GM23248 (cell line): Measurements from ENCODE around the gene NID2. TPM values are rescaled to one million over a fixed set of nuclear protein-coding genes. Genes with fewer than 3 reads are reported as not detected.
A peak's percentile ranks its signal among the peaks of the same experiment; 100 is the strongest.

Source experiments
- DNase-seq: peaks from one replicate; pipeline ENCODE4 v3.0.0-alpha.2; 2015
- H2AFZ ChIP-seq: fragments of 200-600 bp; sonication (generic); 2 replicates; pipeline ENCODE4 v1.6.1; 2016; ENCODE audit warnings: antibody characterized with exemption
- H3F3A ChIP-seq: fragments of 200-600 bp; sonication (generic); 2 replicates; pipeline ENCODE4 v1.6.1; 2016; ENCODE audit warnings: mild to moderate bottlenecking, antibody characterized with exemption, mixed run types; ENCODE audit not compliant: insufficient read depth
- H3K27ac ChIP-seq: fragments of 200-600 bp; sonication (generic); 2 replicates; pipeline ENCODE4 v1.5.1; 2016; ENCODE audit warnings: mild to moderate bottlenecking
- H3K27me3 ChIP-seq: fragments of 200-600 bp; sonication (generic); replicated peaks from 2 replicates; pipeline ENCODE4 v1.6.1; 2016; ENCODE audit warnings: mild to moderate bottlenecking; ENCODE audit not compliant: insufficient read depth
- H3K36me3 ChIP-seq: fragments of 200-600 bp; sonication (generic); 2 replicates; pipeline ENCODE4 v1.6.1; 2016; ENCODE audit warnings: low read depth, mild to moderate bottlenecking
- H3K4me1 ChIP-seq: fragments of 200-600 bp; sonication (generic); 2 replicates; pipeline ENCODE4 v1.6.1; 2016; ENCODE audit warnings: mild to moderate bottlenecking; ENCODE audit not compliant: insufficient read depth
- H3K4me2 ChIP-seq: fragments of 200-600 bp; sonication (generic); one replicate; pipeline ENCODE4 v1.6.1; 2016; ENCODE audit warnings: mild to moderate bottlenecking; ENCODE audit not compliant: unreplicated experiment
- H3K4me3 ChIP-seq: fragments of 200-600 bp; sonication (generic); 2 replicates; pipeline ENCODE4 v1.5.1; 2016; ENCODE audit warnings: mild to moderate bottlenecking
- H3K79me2 ChIP-seq: fragments of 200-600 bp; sonication (generic); 2 replicates; pipeline ENCODE4 v1.6.1; 2016; ENCODE audit warnings: mild to moderate bottlenecking; ENCODE audit not compliant: insufficient read depth
- H3K9ac ChIP-seq: fragments of 200-600 bp; sonication (generic); 2 replicates; pipeline ENCODE4 v1.6.1; 2016; ENCODE audit warnings: mild to moderate bottlenecking
- H3K9me2 ChIP-seq: fragments of 200-600 bp; sonication (generic); 2 replicates; pipeline ENCODE4 v1.6.1; 2016; ENCODE audit warnings: mixed run types, mild to moderate bottlenecking, moderate library complexity; ENCODE audit not compliant: insufficient read depth
- H3K9me3 ChIP-seq: fragments of 200-600 bp; sonication (generic); one replicate; pipeline ENCODE4 v1.6.1; 2017; ENCODE audit warnings: low read depth
- H4K20me1 ChIP-seq: fragments of 200-600 bp; sonication (generic); 2 replicates; pipeline ENCODE4 v1.6.0; 2016; ENCODE audit not compliant: insufficient read depth
- EZH2 ChIP-seq: fragments of 200-600 bp; sonication (generic); IDR thresholded peaks from 2 replicates; pipeline ENCODE4 v1.6.1; 2018; ENCODE audit warnings: antibody characterized with exemption, mild to moderate bottlenecking; ENCODE audit not compliant: insufficient read depth, poor library complexity, severe bottlenecking
- EZH2phosphoT487 ChIP-seq: fragments of 200-600 bp; sonication (generic); IDR thresholded peaks from 2 replicates; pipeline ENCODE4 v1.6.1; 2018; ENCODE audit warnings: antibody characterized with exemption, moderate library complexity, mild to moderate bottlenecking, low read depth; ENCODE audit not compliant: insufficient read depth
- WGBS, 2 experiments: methylation state at CpG; one replicate each; pipeline ENCODE4 v1.1.6; 2015 to 2017; ENCODE audit warnings: low lambda C conversion rate in 2 of 2, low coverage in 1 of 2; ENCODE audit errors: missing lambda C conversion rate in 2 of 2; 5-methylcytosine and 5-hydroxymethylcytosine counted together
- in situ Hi-C: fragments of 300-500 bp; cut with MboI; formaldehyde crosslinking; loops from 2 replicates; pipeline ENCODE4 v1.15.0; 2020
- polyA plus RNA-seq: library from polyadenylated mRNA; unstranded; fragments of >200 nt; fragmentation: Nextera tagmentation; extraction: Ambion mirVana; gene quantifications from 2 replicates; pipeline ENCODE4 v1.2.1, GENCODE V29; 2016
- total RNA-seq: library from RNA; depleted of rRNA; stranded (reverse); fragments of >200 nt; shearing (Covaris generic); gene quantifications from 2 replicates; pipeline ENCODE4 v1.2.3, GENCODE V29; 2014

The NID2 gene
- total and polyA plus RNA-seq, 2 experiments from 2014 or later, result 39.8 to 59.8 TPM

- H3F3A ChIP-seq, result peaks cover 6% of the 10 kb centered on the region
- in situ Hi-C loops, result no loop called here
- H3K9me2 ChIP-seq, result no peaks in the 10 kb centered on the region
- 26 to 28% methylated on average over 4 of the region's 4 CpGs for WGBS, 2 experiments
- H3K4me3 ChIP-seq, result no peak overlapping the region
- no peak overlapping the region for H2AFZ ChIP-seq
- no peak overlapping the region for H3K4me2 ChIP-seq
- peaks cover 39% of the 10 kb centered on the region for H3K36me3 ChIP-seq
- no peaks in the 10 kb centered on the region for H3K79me2 ChIP-seq
- H3K4me1 ChIP-seq, result no peaks in the 10 kb centered on the region
- no peak for TF ChIP-seq EZH2phosphoT487
- TF ChIP-seq EZH2, result no peak
- no peaks in the 10 kb centered on the region for H3K9me3 ChIP-seq
- no peak overlapping the region for H3K27ac ChIP-seq
- peak; percentile 42 for DNase-seq
- no peaks in the 10 kb centered on the region for H4K20me1 ChIP-seq
- H3K9ac ChIP-seq, result no peak overlapping the region
- H3K27me3 ChIP-seq, result no peaks in the 10 kb centered on the region
These were observed 56.2 kb downstream of the NID2 start for GRCh38 chr14:52012635-52013034.

GRCh38 chr14:52011523-52011922 is 57.3 kb downstream of the NID2 start:
- in situ Hi-C loops, result no loop called here
- no peak for TF ChIP-seq EZH2phosphoT487
- no peak for TF ChIP-seq EZH2
- no peak for DNase-seq
- Histone ChIP-seq H3K4me3 (no peak overlapping the region), H3K27me3 (no peaks in the 10 kb centered on the region), H3K36me3 (peaks cover 50% of the 10 kb centered on the region), H4K20me1 (no peaks in the 10 kb centered on the region), H3K4me2 (no peak overlapping the region), H3K79me2 (no peaks in the 10 kb centered on the region), H2AFZ (no peak overlapping the region), H3K9me2 (no peaks in the 10 kb centered on the region), H3K4me1 (no peaks in the 10 kb centered on the region), H3K9ac (no peak overlapping the region), H3K9me3 (no peaks in the 10 kb centered on the region), H3F3A (peaks cover 6% of the 10 kb centered on the region), H3K27ac (no peak overlapping the region)
- WGBS, 2 experiments, result 97 to 98% methylated on average over 9 of the region's 9 CpGs

- H3K4me3 ChIP-seq, result no peak overlapping the region
- no peak overlapping the region for H2AFZ ChIP-seq
- no peak overlapping the region for H3K27ac ChIP-seq
- DNase-seq, result no peak
- WGBS, 2 experiments, result 99 to 100% methylated on average over 3 of the region's 3 CpGs
- peaks cover 6% of the 10 kb centered on the region for H3F3A ChIP-seq
- no peak overlapping the region for H3K4me2 ChIP-seq
- in situ Hi-C loops, result no loop called here
- no peaks in the 10 kb centered on the region for H3K9me2 ChIP-seq
- no peaks in the 10 kb centered on the region for H3K27me3 ChIP-seq
- peaks cover 63% of the 10 kb centered on the region for H3K36me3 ChIP-seq
- H3K4me1 ChIP-seq, result no peaks in the 10 kb centered on the region
- TF ChIP-seq EZH2phosphoT487 (no peak), EZH2 (no peak)
- no peaks in the 10 kb centered on the region for H3K79me2 ChIP-seq
- H3K9me3 ChIP-seq, result no peaks in the 10 kb centered on the region
- no peak overlapping the region for H3K9ac ChIP-seq
- no peaks in the 10 kb centered on the region for H4K20me1 ChIP-seq
These were observed 58.6 kb downstream of the NID2 start for GRCh38 chr14:52010173-52010693.

GRCh38 chr14:52008136-52008535 is 60.7 kb downstream of the NID2 start:
- Histone ChIP-seq H3F3A (peaks cover 17% of the 10 kb centered on the region), H3K9me2 (no peaks in the 10 kb centered on the region), H3K27ac (no peak overlapping the region), H3K79me2 (no peaks in the 10 kb centered on the region), H3K9me3 (no peaks in the 10 kb centered on the region), H3K4me2 (no peak overlapping the region), H3K4me3 (no peak overlapping the region), H3K36me3 (peaks cover 84% of the 10 kb centered on the region), H2AFZ (no peak overlapping the region), H3K4me1 (no peaks in the 10 kb centered on the region), H4K20me1 (no peaks in the 10 kb centered on the region), H3K27me3 (no peaks in the 10 kb centered on the region), H3K9ac (no peak overlapping the region)
- 96% methylated on average over 4 of the region's 4 CpGs for WGBS, 2 experiments
- TF ChIP-seq EZH2phosphoT487, result no peak
- no peak for TF ChIP-seq EZH2
- in situ Hi-C loops, result loop anchor here (10.0 kb wide), 1 partner anchor 267 kb away; no protein-coding TSS in a partner anchor
- no peak for DNase-seq

GRCh38 chr14:52007637-52008036 is 61.2 kb downstream of the NID2 start:
- Histone ChIP-seq H2AFZ (no peak overlapping the region), H3K4me1 (no peaks in the 10 kb centered on the region), H3K79me2 (no peaks in the 10 kb centered on the region), H3K36me3 (peaks cover 89% of the 10 kb centered on the region), H3K27ac (no peak overlapping the region), H3K9me2 (no peaks in the 10 kb centered on the region), H3F3A (peaks cover 17% of the 10 kb centered on the region), H4K20me1 (no peaks in the 10 kb centered on the region), H3K4me2 (no peak overlapping the region), H3K9ac (no peak overlapping the region), H3K27me3 (no peaks in the 10 kb centered on the region), H3K4me3 (no peak overlapping the region), H3K9me3 (no peaks in the 10 kb centered on the region)
- in situ Hi-C loops, result loop anchor here (10.0 kb wide), 1 partner anchor 267 kb away; no protein-coding TSS in a partner anchor
- TF ChIP-seq EZH2, result no peak
- no peak for TF ChIP-seq EZH2phosphoT487
- 100% methylated on average over 1 of the region's 1 CpG for WGBS, 2 experiments
- no peak for DNase-seq
